ENCODE results near the gene TSPAN18.

The TSPAN18 gene

GRCh38 chr11:44711787-44712608 lies 14.8 kb upstream of the TSPAN18 start:
- DNase-seq, result no peak

DNA sequence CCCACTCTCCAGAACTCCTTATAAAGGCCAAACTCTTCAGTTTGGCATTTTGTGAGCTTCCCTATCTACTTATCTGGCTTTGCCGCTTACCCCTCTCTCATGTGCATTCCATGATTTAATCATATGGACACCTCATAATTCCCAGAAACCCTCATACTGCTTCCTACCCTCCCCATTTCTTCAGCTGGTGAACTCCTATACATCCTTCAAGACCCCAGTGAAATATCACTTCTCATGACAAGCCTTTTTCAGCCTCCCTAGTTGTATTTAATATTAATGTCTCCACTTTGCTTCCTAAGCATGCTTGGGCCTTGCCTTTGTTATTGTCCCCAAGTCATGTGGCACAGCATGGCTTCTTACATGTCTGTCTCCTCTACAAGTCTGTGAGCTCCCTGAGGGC lies 13.7 kb upstream of the TSPAN18 start:
- DNase-seq, result no peak

GRCh38 chr11:44716256-44716655 lies 10.5 kb upstream of the TSPAN18 start:
- DNase-seq, result no peak

DNA sequence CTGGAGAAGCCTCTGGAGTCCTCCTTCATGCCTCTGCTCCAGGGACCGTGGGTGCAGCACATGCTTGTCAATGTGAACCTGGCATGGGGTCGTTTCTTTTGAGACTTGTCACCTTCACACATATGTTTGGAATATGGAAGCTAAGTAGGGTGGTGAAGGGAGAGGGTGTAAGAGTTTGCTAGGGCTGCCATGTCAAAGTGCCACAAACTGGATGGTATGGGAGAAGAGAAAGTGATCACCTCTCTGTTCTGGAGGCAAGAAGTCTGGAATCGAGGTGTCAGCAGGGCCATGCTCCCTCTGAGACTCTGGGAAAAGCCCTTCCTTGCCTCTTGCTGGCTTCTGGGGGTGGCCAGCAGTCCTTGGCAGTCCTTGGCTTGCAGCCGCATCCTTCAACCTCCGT lies 8.7 kb upstream of the TSPAN18 start:
- no peak for DNase-seq

DNA sequence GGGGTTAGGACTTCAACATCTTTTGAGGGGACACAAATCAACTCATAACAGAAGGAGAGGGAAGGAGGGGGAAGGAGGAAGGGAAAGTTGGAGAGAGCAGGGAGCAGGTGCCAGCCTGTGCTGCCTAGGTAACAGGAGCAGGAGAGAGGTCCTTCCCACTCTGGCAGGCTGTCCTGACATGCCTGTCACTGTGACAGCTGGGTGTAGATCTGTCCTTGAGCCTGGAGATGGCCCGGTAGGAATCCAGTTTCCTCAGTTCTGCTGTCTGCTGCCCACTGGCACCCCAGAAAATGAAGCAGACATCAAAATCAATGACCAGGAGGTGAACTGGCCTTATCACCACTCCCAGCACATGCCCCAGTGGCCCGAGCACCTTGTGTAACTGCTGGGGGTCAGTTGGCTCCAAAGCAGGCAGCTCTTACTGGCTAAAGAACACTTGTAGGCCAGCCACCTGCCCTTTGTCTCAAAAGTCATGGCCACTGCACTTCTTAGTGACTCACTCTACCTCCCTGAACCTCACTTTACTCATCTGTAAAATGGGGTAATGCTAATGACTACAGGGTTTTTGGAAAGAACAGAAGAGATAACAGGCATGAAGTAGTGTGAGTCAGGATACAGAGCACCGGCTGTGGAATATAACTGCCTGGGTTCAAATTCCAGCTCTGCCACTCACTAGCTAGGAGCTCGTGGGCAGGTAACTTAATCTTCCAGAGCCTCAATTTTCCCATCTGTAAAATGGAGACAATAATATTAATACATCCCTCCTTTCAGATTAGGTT lies 8.0 kb upstream of the TSPAN18 start:
- no peak for DNase-seq

- no peak for DNase-seq
Observed at GRCh38 chr11:44725016-44725685, 1.6 kb upstream of the TSPAN18 start.

- no peak for DNase-seq
Observed at GRCh38 chr11:44725757-44726282, 942 bp upstream of the TSPAN18 start.

DNA sequence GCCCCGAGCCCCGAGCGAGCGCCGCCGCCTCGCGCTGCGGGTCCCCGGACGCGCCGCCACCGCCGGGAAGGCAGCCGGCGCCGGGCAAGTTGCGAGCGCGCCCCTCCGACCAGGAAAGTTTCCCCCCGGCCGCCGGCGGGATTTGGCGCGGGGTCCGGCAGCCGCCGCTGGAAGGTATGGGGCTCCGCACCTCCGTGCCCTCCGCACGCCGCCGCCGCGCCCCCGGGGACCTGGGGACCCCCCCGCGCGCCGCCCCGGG lies 281 bp downstream of the TSPAN18 start:
- DNase-seq, result no peak

GRCh38 chr11:44727373-44728287 lies 868 bp downstream of the TSPAN18 start:
- DNase-seq, result peak; percentile 34 to 65

DNA sequence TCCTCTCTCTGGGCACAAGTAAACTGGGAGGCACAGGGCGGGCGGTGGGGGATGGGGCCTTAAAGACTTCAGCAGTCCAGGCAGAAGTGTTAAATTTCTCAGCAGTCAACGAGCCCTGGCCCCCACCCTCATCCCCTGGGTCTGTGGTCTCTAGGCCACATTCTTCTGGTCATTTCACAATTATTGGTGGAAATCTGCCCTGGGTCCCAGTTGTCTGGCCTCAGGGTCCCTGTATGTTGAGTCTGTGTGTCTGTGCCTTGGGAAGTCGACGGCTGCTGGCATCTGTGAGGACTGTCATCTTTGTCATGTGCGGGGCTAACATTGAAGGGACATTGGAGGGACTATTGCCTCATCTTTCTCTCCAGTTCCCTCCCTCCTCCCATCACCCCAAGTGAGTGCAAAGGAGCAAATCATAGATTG lies 1.7 kb downstream of the TSPAN18 start:
- no peak for DNase-seq

DNA sequence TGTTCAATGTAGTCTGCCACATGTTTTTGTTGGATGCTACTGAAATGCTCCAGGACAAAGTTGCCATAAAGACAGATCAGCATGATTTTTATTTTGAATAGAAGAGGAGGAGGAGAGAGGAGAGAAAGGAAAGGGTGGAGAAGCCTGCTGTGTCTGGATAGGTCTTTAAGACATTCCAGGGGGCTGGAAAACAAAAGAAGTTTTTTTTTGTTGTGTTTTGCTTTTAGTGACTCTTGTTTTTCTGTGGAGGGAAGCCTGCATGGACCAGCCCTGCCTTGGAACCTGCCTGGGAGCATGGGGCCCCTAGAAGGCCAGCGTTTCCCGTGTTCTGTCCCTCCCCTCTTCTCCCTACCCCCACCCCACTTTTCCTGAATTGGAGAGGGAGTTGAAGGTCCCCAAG lies 2.3 kb downstream of the TSPAN18 start:
- DNase-seq, result no peak

DNA sequence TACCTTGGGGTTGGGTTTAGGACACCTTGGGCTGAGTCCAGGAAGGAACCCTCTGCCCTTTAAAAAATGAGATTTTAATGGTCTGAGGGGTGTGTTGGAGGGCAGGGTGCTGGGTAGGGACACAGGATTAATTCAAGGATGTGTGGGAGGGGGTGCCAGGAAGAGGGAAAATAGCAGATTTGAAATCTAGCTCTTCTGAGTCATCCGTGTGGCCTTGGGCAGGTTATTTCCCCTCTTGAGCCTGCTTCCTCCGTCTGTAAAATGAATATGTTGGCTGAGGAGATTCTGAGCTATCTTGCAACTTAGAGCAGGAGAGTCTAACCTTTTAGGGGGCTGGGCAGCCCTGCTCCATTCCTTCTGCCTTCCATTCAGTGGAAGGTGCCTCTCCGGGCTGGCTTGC lies 3.0 kb downstream of the TSPAN18 start:
- peak; percentile 12 to 36 for DNase-seq

- no peak for DNase-seq
Observed at GRCh38 chr11:44730775-44731174, 4.0 kb downstream of the TSPAN18 start.

DNA sequence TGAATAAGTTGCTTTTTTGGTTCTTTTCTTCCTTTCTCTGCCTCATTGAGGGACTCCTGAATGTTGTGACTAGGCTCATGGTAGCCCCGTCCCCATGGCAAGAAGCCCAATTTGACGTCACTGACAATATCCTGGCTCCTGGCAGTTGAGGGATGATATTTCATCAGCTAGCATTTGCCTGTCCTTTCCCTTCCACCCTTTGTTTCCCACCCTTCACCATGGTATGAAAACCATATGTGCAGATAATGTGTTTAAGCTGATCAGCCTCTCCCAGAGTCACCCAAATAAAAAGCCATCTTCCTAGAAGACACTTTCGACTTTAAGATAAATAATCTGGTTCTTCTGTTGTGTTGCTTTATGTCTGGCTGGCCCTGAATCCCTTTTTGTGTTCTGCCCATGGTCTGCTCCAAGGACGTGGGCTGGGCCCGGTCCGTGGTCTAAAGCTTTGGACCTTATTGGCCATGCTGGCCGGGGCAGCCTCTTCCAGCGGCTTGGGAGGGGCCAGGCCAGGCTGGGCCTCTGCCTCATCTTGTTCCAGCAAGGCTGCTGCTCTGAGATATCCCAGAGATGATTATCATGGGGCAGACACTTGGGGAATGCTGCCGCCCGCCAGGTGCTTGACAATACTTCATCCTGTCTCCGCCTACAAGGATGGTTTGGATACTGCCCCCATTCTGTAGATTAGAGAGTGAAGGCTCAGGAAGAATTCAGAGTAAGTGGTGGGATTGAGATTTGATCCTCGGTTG lies 5.1 kb downstream of the TSPAN18 start:
- no peak for DNase-seq

GRCh38 chr11:44732564-44732963 lies 5.8 kb downstream of the TSPAN18 start:
- no peak for DNase-seq

DNA sequence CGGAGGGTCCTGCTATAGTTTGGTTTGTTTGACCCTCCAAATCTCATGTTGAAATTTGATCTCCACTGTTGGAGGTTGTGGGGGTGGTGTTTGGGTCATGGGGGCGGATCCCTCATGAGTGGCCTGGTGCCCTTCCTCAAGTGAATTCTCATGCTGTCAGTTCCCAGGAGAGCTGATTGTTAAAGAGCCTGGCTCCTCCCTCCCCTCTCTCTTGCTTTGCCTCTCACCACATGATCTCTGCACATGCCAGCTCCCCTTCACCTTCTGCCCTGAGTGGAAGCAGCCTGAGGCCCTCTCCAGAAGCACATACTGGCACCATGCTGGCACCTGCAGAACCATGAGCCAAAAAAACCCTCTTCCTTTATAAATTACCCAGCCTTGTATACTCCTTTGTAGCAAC lies 7.1 kb downstream of the TSPAN18 start:
- DNase-seq, result no peak

- no peak for DNase-seq
Observed at GRCh38 chr11:44734843-44735381, 8.2 kb downstream of the TSPAN18 start.

DNA sequence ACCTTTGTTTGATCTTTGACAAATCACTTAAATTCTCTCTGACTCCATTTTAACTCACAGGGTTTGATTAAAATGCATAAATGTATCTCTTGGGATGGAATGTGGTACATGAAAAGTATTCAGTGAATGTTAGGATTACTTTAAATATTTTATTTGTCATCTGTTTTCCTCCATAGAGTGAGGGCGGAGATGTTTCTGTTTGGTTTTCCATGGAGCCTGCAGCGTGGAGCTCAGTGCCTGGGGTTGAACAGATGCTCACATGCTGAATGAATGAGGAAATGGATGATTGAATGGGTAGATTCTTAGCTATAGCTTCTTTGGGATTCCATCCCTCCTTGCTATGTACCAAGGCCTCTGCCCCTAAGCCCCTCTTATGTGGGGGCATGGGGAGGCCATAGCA lies 10.0 kb downstream of the TSPAN18 start:
- no peak for DNase-seq

GRCh38 chr11:44737245-44738085 lies 10.7 kb downstream of the TSPAN18 start:
- DNase-seq, result peak; percentile 50 to 75

DNA sequence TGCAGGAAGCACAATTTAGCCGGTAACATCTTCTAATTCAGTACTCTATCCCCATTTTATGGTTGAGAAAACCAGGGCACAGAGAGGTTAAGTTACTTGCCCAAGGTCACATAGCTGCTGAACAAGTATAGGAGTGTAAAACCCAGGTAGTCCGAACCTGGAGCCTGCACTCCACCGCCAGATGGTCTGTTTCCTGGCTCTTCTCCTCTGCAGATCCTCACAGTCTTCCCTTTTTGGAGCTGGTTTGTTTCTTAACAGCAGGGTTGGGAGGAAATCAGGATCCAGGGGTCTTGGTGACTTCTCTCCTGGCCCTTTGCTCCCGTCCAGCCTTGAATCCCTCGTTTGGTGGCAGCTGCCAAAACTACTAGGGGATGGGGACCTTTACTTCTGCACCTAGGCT lies 12.0 kb downstream of the TSPAN18 start:
- DNase-seq, result no peak

DNA sequence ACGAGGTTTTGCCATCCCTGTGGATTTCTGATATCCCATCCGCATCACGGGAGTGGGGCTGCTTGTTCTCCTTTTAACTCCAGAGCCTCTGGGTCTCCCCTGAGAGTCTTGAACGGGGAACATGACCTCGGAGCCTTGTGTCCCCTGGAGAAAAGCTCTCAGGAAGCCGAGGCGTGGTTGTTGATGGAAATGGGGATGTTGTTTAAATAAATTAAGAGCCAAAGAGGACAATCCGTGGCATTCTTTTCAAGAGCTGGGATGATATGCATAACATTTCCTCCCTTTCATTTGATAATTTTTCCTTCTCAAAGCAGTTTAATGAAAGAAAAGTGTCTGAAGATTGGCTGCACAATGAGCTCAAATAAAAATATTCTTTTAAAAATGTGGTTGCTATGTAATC lies 14.2 kb downstream of the TSPAN18 start:
- no peak for DNase-seq
